ENCODE data around the gene SLC9A9. TPM values are rescaled to one million over a fixed set of nuclear protein-coding genes. Genes with fewer than 3 reads are reported as not detected.
"Not testable (repeated sequence)": the region's sequence is repeated elsewhere in the genome, so short reads cannot be mapped to it uniquely, and the experiment has no call there.

Gene SLC9A9
- total RNA-seq, 1 experiment from 2014 or later: not detected

- DNase-seq (ENCODE audit: low spot score): no peak
Measured at GRCh38 chr3:143471705-143472104, 376.6 kb downstream of the SLC9A9 start.

DNA sequence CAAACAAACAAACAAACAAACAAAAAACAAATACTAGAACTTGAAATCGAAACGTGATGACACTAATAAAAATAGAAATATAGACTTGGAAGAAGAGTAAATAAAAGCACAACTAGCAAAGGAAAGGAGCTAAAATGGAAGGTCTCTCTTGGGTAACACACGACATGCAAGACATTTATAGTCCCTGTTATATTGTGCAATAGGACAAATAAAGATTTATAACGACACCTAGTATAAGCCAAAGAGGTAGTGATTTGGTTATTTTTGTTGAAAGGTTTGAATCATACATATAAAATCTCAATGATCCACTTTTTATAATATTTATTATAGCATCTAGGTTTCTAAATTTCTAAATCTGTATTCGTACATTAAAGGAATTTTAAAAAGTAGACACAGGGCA is 379.1 kb downstream of the SLC9A9 start:
- no peak for DNase-seq (ENCODE audit: low spot score)

- no peak for DNase-seq (ENCODE audit: low spot score)
Measured at GRCh38 chr3:143465666-143466065, 382.6 kb downstream of the SLC9A9 start.

DNA sequence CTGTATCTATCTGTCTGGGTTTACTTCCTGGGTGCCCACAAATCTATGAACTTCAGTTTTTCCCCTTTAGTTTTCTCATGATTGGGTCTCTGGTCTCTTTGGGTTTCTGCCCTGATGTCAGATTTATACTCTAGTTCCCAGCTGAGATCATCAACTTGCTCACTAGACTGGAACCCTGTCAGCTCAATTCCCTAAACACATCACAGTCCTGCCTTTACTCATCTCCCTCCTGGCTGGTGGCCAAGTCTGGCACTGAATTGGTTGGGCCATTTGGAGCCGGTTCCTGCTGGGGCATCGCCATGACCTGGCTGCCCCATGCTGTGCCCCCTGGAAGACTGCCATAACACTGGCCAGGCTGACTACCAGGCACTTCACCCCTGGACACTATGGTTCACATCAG is 383.4 kb downstream of the SLC9A9 start:
- no peak for DNase-seq (ENCODE audit: low spot score)

DNA sequence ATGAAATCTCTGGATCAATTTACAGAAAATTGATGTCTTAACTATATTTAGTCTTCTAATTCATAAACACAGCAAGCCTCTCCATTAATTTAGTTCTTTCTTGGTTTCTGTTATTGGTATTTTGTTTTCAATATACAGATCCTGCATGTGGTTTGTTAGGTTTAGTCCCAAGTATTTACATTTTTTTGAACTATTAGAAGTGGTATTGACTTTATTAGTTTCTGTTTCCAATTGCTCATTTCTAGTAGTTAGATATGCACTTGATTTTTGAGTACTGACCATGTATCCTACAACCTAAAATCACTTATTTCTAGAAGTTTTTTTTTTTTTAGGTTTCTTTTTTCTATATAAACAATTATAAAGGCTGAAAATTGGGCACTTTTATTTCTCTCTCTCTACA is 392.8 kb downstream of the SLC9A9 start:
- DNase-seq (ENCODE audit: low spot score): no peak

GRCh38 chr3:143450632-143451031 is 397.6 kb downstream of the SLC9A9 start:
- DNase-seq (ENCODE audit: low spot score): no peak

DNA sequence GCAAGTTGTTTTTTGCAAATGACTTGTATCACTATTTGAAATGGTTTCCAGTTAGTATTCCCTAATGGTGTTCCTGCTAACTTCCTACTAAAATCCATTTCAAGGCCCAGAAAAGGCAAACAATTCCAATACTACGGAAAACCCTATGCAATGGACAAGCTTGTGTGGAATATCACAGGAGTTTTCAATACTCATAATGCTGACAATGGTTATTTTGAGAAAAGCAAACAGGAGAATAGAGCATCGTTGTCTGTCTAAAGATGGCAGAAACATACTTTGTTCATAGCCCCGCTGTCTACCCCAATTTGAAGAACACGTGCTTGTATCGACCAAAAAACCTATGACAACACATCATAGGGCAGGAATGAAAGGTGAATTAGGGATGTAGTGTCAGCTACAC is 400.8 kb downstream of the SLC9A9 start:
- no peak for DNase-seq (ENCODE audit: low spot score)

GRCh38 chr3:143445118-143445517 is 403.1 kb downstream of the SLC9A9 start:
- DNase-seq (ENCODE audit: low spot score): no peak

DNA sequence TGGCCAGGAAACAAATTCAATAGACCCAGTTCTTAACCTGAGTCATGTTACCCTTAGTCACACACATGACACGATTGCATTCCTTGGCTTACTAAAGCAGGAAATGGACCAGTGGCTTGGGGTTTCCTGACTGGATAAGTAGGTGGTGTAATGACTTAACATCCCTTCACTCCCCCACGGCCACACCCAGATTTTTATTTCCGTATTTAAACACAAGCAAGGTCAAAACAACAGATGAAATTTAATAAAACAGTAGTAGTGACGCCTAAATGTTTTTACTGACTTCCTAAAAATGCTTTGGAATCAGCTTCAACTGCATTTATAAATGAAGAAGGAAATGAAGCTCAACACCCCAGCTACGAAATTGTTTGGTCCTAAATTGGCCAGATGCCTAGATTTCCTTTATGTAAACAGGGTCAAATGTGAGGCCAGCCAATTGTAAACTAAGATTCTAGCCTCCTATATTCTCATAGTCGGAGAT is 404.4 kb downstream of the SLC9A9 start:
- peak; percentile 70 for DNase-seq (ENCODE audit: low spot score)

DNA sequence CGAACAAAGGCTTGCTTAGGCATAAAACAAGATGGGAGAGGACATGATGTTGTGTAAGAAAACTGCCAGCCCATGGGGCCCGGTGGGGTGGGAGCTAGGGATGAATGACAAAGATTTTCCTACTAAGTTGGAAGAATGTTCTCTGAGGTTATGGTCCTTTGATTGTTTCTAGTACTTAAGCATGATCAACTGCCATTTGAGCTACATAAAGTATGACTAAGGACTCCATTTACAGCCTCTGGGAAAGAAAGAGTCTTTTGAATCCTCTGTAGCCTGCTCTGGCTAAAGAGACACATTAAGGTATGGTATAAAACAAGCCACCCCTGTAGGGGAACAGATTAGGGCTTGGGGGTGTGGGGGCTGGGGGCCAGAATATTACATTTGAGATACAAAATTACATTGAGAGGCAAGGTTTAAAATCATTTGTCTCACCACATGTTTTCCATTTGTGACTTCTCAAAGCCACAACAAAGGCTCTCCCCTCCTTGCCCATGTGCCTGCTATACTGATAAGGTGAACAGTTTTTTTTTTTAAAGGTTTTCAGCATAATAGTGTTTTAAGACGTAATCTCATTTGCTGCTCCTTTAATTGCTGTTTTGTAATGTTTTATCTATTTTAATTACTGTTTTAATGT is 405.3 kb downstream of the SLC9A9 start:
- no peak for DNase-seq (ENCODE audit: low spot score)

DNA sequence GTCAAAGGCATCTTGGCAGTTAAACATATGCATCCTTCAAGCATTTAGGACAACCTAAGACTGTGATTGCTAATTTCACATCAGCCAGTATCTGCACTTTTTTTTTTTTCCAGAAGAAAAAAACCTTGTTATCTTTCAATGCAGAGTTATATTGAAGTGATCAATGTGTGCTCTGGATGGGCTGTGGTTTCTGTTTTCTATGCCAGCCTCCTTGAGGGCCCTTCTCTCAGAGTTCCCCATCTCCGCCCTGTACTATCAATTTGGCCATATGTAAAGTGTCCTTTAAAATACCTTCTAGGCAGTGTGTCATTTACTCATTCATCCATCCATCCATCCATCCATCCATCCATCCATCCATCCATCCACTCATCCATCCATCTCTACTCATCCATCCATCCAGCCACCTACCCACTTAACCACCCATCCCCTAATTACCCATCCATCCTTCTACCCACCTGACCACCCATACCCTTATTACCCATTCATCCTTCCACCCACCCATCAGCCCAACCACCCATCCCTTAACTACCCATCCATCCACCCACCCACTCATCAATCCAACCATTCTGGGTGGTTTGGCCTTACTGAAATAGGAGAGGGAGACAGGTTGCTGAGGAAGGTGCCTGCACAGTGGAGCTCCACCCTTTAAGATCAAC is 406.6 kb downstream of the SLC9A9 start:
- no peak for DNase-seq (ENCODE audit: low spot score)

GRCh38 chr3:143439817-143440216 is 408.5 kb downstream of the SLC9A9 start:
- DNase-seq (ENCODE audit: low spot score): no peak

- DNase-seq (ENCODE audit: low spot score): no peak
Measured at GRCh38 chr3:143437405-143437804, 410.9 kb downstream of the SLC9A9 start.

- no peak for DNase-seq (ENCODE audit: low spot score)
Measured at GRCh38 chr3:143436231-143436930, 411.9 kb downstream of the SLC9A9 start.

DNA sequence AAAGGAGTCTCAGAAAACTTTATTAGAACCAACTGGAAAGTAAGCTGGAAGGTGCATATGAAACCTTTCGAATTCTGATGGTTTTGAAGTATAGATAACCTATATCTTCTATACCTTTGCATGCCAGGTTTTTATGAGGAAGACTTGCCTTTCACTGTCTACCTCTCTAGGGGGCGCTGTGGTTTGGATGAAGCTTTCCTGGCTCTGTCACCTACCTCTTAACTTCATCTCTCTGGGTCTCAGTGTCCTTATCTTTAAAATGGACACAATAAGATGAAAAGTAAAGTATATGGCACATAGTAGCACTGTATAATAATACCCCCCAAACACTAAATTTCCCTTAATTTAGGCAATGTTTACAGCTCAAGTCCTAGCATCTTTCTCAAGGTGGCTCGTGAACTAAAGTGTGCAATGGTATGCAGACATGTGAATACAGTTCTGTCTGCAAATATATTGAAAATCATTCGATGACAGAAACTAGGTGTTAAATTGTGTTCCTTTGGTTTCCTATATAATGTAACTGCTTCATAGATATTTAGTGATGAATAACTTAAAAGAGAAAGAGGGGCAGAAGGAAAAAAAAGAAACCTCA is 414.4 kb downstream of the SLC9A9 start:
- DNase-seq (ENCODE audit: low spot score): peak; percentile 16

DNA sequence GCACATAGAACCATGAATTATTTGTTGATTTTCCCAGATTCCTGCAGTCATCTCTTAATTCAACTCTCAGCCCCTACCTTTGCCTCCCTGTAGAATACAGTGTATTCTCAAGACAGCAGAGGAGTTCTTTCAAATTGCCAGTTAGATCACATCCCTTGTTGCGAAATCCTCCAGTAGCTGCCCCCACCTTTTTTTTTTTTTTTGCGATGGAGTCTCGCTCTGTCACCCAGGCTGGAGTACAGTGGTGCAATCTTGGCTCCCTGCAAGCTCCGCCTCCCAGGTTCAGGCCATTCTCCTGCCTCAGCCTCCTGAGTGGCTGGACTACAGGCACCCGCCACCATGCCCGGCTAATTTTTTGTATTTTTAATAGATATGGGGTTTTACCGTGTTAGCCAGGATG is 417.0 kb downstream of the SLC9A9 start:
- not testable (repeated sequence) for DNase-seq (ENCODE audit: low spot score)

DNA sequence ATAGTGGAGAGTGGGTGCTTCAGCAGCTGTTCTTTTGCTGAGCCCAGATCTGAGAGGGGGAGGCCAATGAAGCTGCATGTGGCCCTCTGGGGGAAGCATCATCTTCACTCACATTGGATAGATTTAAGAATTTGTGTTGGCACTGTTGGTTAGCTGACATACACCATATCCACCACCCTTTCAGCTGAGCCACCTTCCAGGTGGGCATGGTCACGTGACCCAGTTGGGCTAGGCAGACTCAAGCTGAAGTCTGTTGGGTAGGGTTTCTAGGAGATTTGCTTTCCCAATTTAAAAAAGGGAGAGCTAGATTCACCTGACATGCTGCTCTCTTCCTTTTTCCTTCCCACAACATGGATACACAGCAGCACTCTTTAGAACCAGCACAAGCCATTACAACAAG is 417.7 kb downstream of the SLC9A9 start:
- no peak for DNase-seq (ENCODE audit: low spot score)

GRCh38 chr3:143429628-143430514 is 418.4 kb downstream of the SLC9A9 start:
- DNase-seq (ENCODE audit: low spot score): no peak

GRCh38 chr3:143428294-143428693 is 420.0 kb downstream of the SLC9A9 start:
- DNase-seq (ENCODE audit: low spot score): no peak

DNA sequence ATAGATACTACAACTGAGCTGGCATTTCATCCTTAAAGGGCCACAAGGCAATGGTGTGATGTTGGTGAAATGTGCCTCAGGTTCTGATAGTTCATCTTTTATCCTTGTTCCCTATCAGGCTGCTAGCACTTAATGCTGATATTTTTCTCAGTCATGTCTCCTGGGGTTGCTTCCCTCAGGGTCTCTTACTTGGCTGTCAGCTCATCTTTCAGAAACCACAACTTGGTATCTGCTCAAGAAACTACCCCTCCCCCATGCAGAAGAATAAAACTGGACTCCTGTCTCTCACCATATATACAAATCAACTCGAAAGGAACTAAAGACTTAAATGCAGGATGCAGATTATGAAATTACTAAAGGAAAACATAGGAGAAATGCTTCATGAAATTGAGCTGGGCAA is 420.6 kb downstream of the SLC9A9 start:
- no peak for DNase-seq (ENCODE audit: low spot score)

- no peak for DNase-seq (ENCODE audit: low spot score)
Measured at GRCh38 chr3:143424874-143425273, 423.4 kb downstream of the SLC9A9 start.
